Panc1 (cell line): ENCODE measurements around the gene AMBP. TPM values are rescaled to one million over a fixed set of nuclear protein-coding genes. Genes with fewer than 3 reads are reported as not detected.

Source experiments
- ATAC-seq: fragments of 200-7000 bp; cut with Tn5 transposase; 2 replicates; pipeline ENCODE4 v1.9.1; 2020; ENCODE audit warnings: mild to moderate bottlenecking, moderate library complexity
- BruUV-seq: library from RNA; stranded (reverse); fragments of 400-500 nt; replicated peaks from 2 replicates; lab custom pipeline; 2021; lab: Mats Ljungman, UMichigan
- CTCF ChIA-PET: fragments of 300-600 bp; sonication (Branson Sonifier 250); formaldehyde crosslinking; loops from one replicate; lab custom pipeline; 2022; ENCODE audit warnings: antibody characterized with exemption; lab: Charles Lee
- POLR2A ChIA-PET: fragments of 300-600 bp; sonication (Branson Sonifier 250); formaldehyde crosslinking; loops from one replicate; lab custom pipeline; 2022; ENCODE audit warnings: antibody characterized with exemption; lab: Charles Lee
- DNase-seq: peaks from one replicate; pipeline ENCODE4 v3.0.0-alpha.2; 2010; ENCODE audit warnings: low read depth, low spot score
- H3K27ac ChIP-seq: 2 replicates; pipeline ENCODE4 v1.5.1; 2011; ENCODE audit warnings: mild to moderate bottlenecking, low read length, inconsistent platforms
- H3K27me3 ChIP-seq: fragments of 200-500 bp; sonication (Bioruptor generic); 2 replicates; pipeline ENCODE4 v1.6.0; 2014; ENCODE audit warnings: low read length, inconsistent platforms; ENCODE audit not compliant: control insufficient read depth, insufficient read depth
- H3K36me3 ChIP-seq: fragments of 200-500 bp; sonication (Bioruptor generic); 2 replicates; pipeline ENCODE4 v1.5.1; 2014; ENCODE audit warnings: inconsistent platforms, mild to moderate bottlenecking, low read length, moderate library complexity; ENCODE audit not compliant: control insufficient read depth, insufficient read depth
- H3K4me1 ChIP-seq: 2 replicates; pipeline ENCODE4 v1.5.1; 2011; ENCODE audit warnings: inconsistent platforms, mild to moderate bottlenecking, low read length, moderate library complexity; ENCODE audit not compliant: control insufficient read depth, insufficient read depth
- H3K4me3 ChIP-seq, 2 experiments: 2 replicates each; pipeline ENCODE4 v1.5.1; 2011 to 2012; ENCODE audit warnings: low read depth in 2 of 2, low read length in 2 of 2, mild to moderate bottlenecking in 2 of 2, inconsistent platforms in 1 of 2, moderate library complexity in 1 of 2
- H3K9me3 ChIP-seq: fragments of 200-500 bp; sonication (Bioruptor generic); 2 replicates; pipeline ENCODE4 v1.5.1; 2014; ENCODE audit warnings: low read depth, mild to moderate bottlenecking, inconsistent platforms, low read length, moderate library complexity; ENCODE audit not compliant: control insufficient read depth, insufficient read depth
- POLR2AphosphoS5 ChIP-seq: IDR thresholded peaks from 2 replicates; pipeline ENCODE4 v1.6.1; 2012; ENCODE audit warnings: mild to moderate bottlenecking, low read depth, low read length, moderate library complexity
- REST ChIP-seq, 2 experiments: IDR thresholded peaks; 2 replicates each; pipeline ENCODE4 v1.6.1; 2011 to 2012; ENCODE audit warnings: low read depth in 2 of 2, control low read depth in 1 of 2, low read length in 1 of 2, mild to moderate bottlenecking in 1 of 2, moderate library complexity in 1 of 2; ENCODE audit not compliant: insufficient read depth in 1 of 2
- SIN3A ChIP-seq: IDR thresholded peaks from 2 replicates; pipeline ENCODE4 v1.6.1; 2012; ENCODE audit warnings: low read depth, mild to moderate bottlenecking, low read length, moderate library complexity, borderline replicate concordance; ENCODE audit not compliant: insufficient read depth
- TCF7L2 ChIP-seq: IDR thresholded peaks from 2 replicates; pipeline ENCODE4 v1.6.1; 2011; ENCODE audit warnings: mild to moderate bottlenecking, low read depth, low read length, inconsistent platforms
- in situ Hi-C: cut with HindIII; loops from 2 replicates; pipeline ENCODE4 v1.10.0; 2016; ENCODE audit warnings: low sequenced_read_pairs, low pct_unique_long_range_greater_than_20kb
- intact Hi-C: fragments of 100-400 bp; cut with micrococcal nuclease; formaldehyde crosslinking; loops from one replicate; pipeline ENCODE4 v1.10.0; 2022; ENCODE audit not compliant: unreplicated experiment
- total RNA-seq: library from RNA; stranded (reverse); gene quantifications from one replicate; pipeline ENCODE4 v1.2.1, GENCODE V29; 2021; ENCODE audit not compliant: unreplicated experiment
- TF ChIP-seq, protein P1 (sequence below): fragments of 450-650 bp; IDR thresholded peaks from 2 replicates; pipeline ENCODE4 v1.5.1; 2017; ENCODE audit warnings: mild to moderate bottlenecking

Gene AMBP
- total RNA-seq, 1 experiment from 2014 or later = 1.7 TPM

DNA sequence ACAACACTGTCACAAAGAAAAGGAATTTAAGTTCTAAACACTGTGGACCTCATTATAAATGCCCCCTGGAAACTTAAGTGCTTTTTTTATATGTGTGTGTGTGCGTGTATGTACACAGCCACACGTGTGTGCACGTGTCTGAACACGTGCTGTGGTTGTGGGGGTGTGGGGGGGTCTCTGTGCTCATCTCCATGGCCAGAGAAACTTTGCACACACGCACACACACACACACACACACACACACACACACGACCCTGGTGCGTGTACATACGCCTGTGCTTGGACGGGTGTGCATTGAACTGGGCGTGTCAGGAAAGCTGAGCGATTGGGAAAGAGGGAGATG is 27.9 kb downstream of the AMBP start:
- no peak overlapping the region for H3K4me3 ChIP-seq
- TF ChIP-seq, protein P1, sequence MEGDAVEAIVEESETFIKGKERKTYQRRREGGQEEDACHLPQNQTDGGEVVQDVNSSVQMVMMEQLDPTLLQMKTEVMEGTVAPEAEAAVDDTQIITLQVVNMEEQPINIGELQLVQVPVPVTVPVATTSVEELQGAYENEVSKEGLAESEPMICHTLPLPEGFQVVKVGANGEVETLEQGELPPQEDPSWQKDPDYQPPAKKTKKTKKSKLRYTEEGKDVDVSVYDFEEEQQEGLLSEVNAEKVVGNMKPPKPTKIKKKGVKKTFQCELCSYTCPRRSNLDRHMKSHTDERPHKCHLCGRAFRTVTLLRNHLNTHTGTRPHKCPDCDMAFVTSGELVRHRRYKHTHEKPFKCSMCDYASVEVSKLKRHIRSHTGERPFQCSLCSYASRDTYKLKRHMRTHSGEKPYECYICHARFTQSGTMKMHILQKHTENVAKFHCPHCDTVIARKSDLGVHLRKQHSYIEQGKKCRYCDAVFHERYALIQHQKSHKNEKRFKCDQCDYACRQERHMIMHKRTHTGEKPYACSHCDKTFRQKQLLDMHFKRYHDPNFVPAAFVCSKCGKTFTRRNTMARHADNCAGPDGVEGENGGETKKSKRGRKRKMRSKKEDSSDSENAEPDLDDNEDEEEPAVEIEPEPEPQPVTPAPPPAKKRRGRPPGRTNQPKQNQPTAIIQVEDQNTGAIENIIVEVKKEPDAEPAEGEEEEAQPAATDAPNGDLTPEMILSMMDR = no peak
- no peak for TF ChIP-seq REST (IDR thresholded peaks at IDR 0.05; ENCODE audit: insufficient read depth in 1 of 2, low read depth in 2 of 2, low read length in 1 of 2)
- no peak for TF ChIP-seq POLR2AphosphoS5
- TF ChIP-seq TCF7L2 = no peak
- no peak for TF ChIP-seq SIN3A
- in situ Hi-C loops = no loop called here

GRCh38 chr9:114049441-114050225 is 28.5 kb downstream of the AMBP start:
- Histone ChIP-seq H3K27ac (no peak overlapping the region), H3K4me3 (no peak overlapping the region), H3K36me3 (no peaks in the 10 kb centered on the region), H3K4me1 (no peaks in the 10 kb centered on the region), H3K27me3 (no peaks in the 10 kb centered on the region), H3K9me3 (no peaks in the 10 kb centered on the region)
- no TSS peak for BruUV-seq
- TF ChIP-seq REST (IDR thresholded peaks at IDR 0.05; ENCODE audit: insufficient read depth in 1 of 2, low read depth in 2 of 2, low read length in 1 of 2) (no peak), POLR2AphosphoS5 (no peak), TCF7L2 (no peak), SIN3A (no peak)
- TF ChIP-seq, protein P1 = no peak
- in situ Hi-C loops = no loop called here
- no peak for DNase-seq
- ATAC-seq = no peak
- ChIA-PET CTCF (no interaction called here), POLR2A (no interaction called here)
- intact Hi-C loops = no loop called here

More for the DNA sequence above, 27.9 kb downstream of the AMBP start:
- ChIA-PET CTCF (no interaction called here), POLR2A (no interaction called here)
- Histone ChIP-seq H3K27ac (no peak overlapping the region), H3K36me3 (no peaks in the 10 kb centered on the region), H3K4me1 (no peaks in the 10 kb centered on the region), H3K9me3 (no peaks in the 10 kb centered on the region), H3K27me3 (no peaks in the 10 kb centered on the region)
- no peak for ATAC-seq
- no TSS peak for BruUV-seq
- DNase-seq = no peak
- intact Hi-C loops = no loop called here
